BJ (cell line): ENCODE results near the gene AHNAK2. TPM values are rescaled to one million over a fixed set of nuclear protein-coding genes. Genes with fewer than 3 reads are reported as not detected.
A peak's percentile ranks its signal among the peaks of the same experiment; 100 is the strongest.

Experiments used
- CTCF ChIA-PET: fragments of 350-600 bp; formaldehyde crosslinking; extraction: SDS; loops from one replicate; lab custom pipeline; 2021; ENCODE audit warnings: antibody characterized with exemption, inconsistent platforms; lab: Yijun Ruan, JAX
- POLR2A ChIA-PET: fragments of 300-600 bp; sonication (Branson Sonifier 250); formaldehyde crosslinking; extraction: SDS; loops from one replicate; lab custom pipeline; 2021; ENCODE audit warnings: antibody characterized with exemption; lab: Charles Lee
- DNase-seq: peaks from one replicate; pipeline ENCODE4 v3.0.0-alpha.2; 2011; ENCODE audit warnings: low read depth
- H3K27me3 ChIP-seq: 2 replicates; pipeline ENCODE4 v1.6.0; 2011; ENCODE audit warnings: low read length; ENCODE audit not compliant: control insufficient read depth, insufficient read depth
- H3K36me3 ChIP-seq: 2 replicates; pipeline ENCODE4 v1.5.1; 2011; ENCODE audit warnings: low read length; ENCODE audit not compliant: control insufficient read depth, insufficient read depth
- H3K4me3 ChIP-seq: 2 replicates; pipeline ENCODE4 v1.5.1; 2011; ENCODE audit warnings: low read depth, mild to moderate bottlenecking, control low read depth, low read length
- polyA plus RNA-seq: library from polyadenylated mRNA; depleted of rRNA; stranded (reverse); fragments of >200 nt; gene quantifications from 2 replicates; pipeline ENCODE4 v1.2.3, GENCODE V29; 2011
- TF ChIP-seq, protein P1 (sequence below): IDR thresholded peaks from 2 replicates; pipeline ENCODE4 v1.5.1; 2011; ENCODE audit warnings: low read depth, mild to moderate bottlenecking, control low read depth, inconsistent platforms, low read length, moderate library complexity; ENCODE audit not compliant: insufficient read depth

AHNAK2 gene
- polyA plus RNA-seq, 1 experiment, result 6.5 TPM

DNA sequence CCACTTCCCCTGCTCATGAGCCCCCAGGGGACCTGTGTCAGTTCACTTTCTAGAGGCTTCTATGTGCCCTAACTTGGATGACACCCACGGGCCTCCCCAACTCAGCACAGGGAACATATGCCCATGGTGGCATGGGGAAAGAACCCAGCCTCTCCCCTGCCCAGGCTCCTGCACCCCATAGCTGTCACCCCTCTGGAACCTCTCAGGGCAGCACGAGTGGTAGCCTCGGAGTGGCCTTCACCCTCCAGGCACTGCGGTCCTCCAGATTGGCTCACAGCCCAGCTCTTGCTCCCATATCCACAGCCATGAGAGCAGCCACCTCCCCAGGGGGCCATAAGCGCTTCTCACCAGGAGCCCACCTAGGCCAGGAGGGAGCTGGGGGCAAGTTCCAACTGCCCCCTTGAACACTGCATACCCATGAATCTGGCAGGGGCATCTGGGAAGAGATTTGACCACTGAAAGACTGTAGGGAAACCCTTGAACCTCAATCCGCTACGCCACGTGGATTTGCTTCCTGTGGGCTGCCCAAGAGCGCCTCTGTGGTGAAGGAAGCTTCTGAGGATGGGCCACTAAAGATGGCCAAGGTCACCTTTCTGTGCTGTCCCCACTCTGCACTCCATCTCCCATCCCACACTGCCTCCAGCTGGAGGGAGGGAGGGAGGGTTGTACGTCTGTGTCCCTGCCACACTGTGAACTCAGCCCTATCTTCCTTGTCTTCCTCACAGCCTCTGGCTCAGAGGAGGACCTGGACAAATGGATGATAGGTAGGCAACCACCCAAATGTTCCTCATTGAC is 41.6 kb downstream of the AHNAK2 start:
- no peaks in the 10 kb centered on the region for H3K36me3 ChIP-seq
- TF ChIP-seq, protein P1, sequence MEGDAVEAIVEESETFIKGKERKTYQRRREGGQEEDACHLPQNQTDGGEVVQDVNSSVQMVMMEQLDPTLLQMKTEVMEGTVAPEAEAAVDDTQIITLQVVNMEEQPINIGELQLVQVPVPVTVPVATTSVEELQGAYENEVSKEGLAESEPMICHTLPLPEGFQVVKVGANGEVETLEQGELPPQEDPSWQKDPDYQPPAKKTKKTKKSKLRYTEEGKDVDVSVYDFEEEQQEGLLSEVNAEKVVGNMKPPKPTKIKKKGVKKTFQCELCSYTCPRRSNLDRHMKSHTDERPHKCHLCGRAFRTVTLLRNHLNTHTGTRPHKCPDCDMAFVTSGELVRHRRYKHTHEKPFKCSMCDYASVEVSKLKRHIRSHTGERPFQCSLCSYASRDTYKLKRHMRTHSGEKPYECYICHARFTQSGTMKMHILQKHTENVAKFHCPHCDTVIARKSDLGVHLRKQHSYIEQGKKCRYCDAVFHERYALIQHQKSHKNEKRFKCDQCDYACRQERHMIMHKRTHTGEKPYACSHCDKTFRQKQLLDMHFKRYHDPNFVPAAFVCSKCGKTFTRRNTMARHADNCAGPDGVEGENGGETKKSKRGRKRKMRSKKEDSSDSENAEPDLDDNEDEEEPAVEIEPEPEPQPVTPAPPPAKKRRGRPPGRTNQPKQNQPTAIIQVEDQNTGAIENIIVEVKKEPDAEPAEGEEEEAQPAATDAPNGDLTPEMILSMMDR, result no peak
- no peak for DNase-seq
- CTCF ChIA-PET, result interaction anchor here (0.8 to 6.2 kb wide), 4 partner anchors 9 to 109 kb away, joined by 3 to 42 read pairs (median 8); no protein-coding TSS in a partner anchor
- peaks cover 3% of the 10 kb centered on the region; the same call in 1 of the 2 replicates for H3K27me3 ChIP-seq
- POLR2A ChIA-PET, result interaction anchor here (0.7 kb wide), 1 partner anchor 20 kb away, joined by 4 read pairs; no protein-coding TSS in a partner anchor
- no peak overlapping the region for H3K4me3 ChIP-seq

DNA sequence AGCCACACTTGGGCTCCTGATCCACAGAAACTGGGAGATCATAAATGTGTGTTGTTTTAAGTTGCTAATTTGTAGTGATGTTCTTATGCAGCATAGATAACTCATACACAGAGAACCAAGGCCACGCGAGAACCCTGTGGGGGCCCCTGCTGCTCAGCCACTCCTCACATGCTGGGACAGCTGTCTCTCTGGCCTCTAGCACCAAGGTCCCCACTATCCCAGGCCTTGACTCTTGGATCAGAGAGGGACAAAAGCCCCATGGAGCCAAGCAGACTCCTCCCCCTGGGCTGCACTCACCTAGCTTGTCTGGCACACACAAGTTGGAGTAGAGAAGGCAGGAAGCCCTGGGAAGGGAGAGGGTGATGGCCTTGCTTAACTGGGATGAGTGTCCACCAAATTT is 42.2 kb downstream of the AHNAK2 start:
- Histone ChIP-seq H3K4me3 (no peak overlapping the region), H3K36me3 (no peaks in the 10 kb centered on the region), H3K27me3 (peaks cover 3% of the 10 kb centered on the region; the same call in 1 of the 2 replicates)
- TF ChIP-seq, protein P1, result no peak
- POLR2A ChIA-PET, result no interaction called here
- DNase-seq, result no peak
- CTCF ChIA-PET, result interaction anchor here (1.6 to 6.2 kb wide), 3 partner anchors 10 to 38 kb away, joined by 4 to 42 read pairs (median 12); no protein-coding TSS in a partner anchor

DNA sequence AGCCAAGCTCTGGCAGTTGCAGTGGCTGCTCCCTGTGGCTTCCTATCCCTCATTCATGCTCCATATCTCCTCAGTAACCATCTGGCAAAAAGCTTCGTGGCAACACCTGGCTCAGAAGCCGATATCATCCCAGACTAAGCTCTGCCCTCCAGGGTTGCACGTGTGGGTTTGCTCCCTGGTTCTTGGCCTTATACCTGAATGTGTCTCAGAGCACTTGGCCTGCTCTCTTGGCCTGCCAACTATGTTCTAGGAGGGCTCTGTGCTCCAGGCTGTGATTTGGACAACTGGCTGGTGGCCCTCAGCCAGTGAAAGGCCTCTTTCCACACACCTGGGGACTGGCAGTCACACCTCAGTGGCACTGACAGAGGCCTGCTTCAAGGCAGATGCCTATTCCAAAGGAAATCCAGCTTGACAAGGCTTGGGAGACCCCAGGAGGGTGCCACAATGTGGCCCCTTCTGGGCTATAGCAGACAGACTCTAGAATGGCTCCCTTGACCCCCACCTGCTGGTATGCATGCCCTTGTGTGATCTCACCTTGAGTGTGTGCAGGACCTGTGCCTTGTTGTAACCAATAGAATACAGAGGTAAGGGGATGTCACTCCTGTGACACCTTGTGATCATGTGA is 43.0 kb downstream of the AHNAK2 start:
- Histone ChIP-seq H3K4me3 (no peak overlapping the region), H3K27me3 (peaks cover 3% of the 10 kb centered on the region; the same call in 1 of the 2 replicates), H3K36me3 (no peaks in the 10 kb centered on the region)
- no peak for DNase-seq
- ChIA-PET CTCF (interaction anchor here (0.7 to 6.2 kb wide), 7 partner anchors 11 to 143 kb away, joined by 3 to 42 read pairs (median 6); no protein-coding TSS in a partner anchor), POLR2A (no interaction called here)
- TF ChIP-seq, protein P1, result no peak

DNA sequence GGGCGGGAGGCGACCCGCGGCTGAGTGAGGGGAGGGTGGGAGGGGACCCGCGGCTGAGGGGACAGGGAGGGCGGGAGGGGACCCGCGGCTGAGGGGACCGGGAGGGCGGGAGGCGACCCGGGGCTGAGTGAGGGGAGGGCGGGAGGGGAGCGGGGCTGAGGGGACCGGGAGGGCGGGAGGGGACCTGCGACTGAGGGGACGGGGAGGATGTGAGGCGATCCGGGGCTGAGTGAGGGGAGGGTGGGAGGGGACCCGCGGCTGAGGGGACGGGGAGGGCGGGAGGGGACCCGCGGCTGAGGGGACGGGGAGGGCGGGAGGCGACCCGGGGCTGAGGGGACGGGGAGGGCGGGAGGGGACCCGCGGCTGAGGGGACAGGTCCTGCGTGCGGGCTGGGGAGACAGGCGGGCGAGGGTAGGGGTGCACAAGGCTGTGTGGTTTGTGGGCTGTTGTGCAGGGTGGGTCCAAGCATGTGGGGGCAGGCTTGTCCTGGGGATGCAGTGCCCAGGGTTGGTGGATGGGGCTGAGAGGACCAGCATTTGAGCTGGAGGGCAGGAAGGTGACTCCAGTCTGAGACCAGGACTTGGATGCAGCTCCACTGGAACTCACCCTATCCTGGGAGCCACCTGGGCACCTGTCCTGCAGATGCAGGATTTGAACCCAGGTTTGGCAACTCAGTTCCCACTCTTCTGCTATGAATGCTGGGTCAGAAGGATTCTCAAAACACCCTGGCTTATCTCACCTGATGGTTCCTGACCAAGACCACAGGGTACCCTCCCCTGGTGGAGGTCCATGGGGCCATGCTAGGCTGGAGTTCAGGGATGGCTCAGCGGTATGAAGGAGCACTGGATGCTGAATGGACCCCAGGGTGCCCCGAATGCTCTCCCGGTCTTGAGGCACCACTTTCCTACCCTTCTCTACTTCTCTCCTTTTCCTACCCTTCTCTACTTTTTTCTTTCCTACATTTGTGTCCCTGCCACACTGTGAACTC is 44.1 kb downstream of the AHNAK2 start:
- peak overlapping the region; percentile 52 for H3K4me3 ChIP-seq
- no peak for DNase-seq

More for the DNA sequence above, 44.1 kb downstream of the AHNAK2 start:
- Histone ChIP-seq H3K27me3 (peaks cover 3% of the 10 kb centered on the region; the same call in 1 of the 2 replicates), H3K36me3 (no peaks in the 10 kb centered on the region)
- ChIA-PET POLR2A (no interaction called here), CTCF (interaction anchor here (1.0 to 6.2 kb wide), 10 partner anchors 8 to 113 kb away, joined by 3 to 42 read pairs (median 6); no protein-coding TSS in a partner anchor)
- TF ChIP-seq, protein P1, result no peak
